Hepatocyte (in vitro differentiated cells): ENCODE data around the gene PDIA3.
"Not testable (repeated sequence)": the region's sequence is repeated elsewhere in the genome, so short reads cannot be mapped to it uniquely, and the experiment has no call there.

ENCODE experiments used
- CTCF ChIP-seq: fragments of 200-600 bp; sonication (generic); IDR thresholded peaks from 2 replicates; pipeline ENCODE4 v1.5.1; 2016; ENCODE audit warnings: antibody characterized with exemption, mild to moderate bottlenecking; ENCODE audit not compliant: poor library complexity
- EZH2 ChIP-seq: fragments of 200-600 bp; sonication (generic); IDR thresholded peaks from 2 replicates; pipeline ENCODE4 v1.6.1; 2016; ENCODE audit warnings: antibody characterized with exemption, mild to moderate bottlenecking, borderline replicate concordance
- EZH2phosphoT487 ChIP-seq: fragments of 200-600 bp; sonication (generic); IDR thresholded peaks from one replicate; pipeline ENCODE4 v1.6.1; 2018; ENCODE audit warnings: antibody characterized with exemption, mild to moderate bottlenecking, low read depth, moderate library complexity; ENCODE audit not compliant: unreplicated experiment, severe bottlenecking

GRCh38 chr15:43815064-43815463 lies 68.8 kb downstream of the PDIA3 start:
- TF ChIP-seq CTCF, EZH2, EZH2phosphoT487: not testable (repeated sequence)
